ENCODE results near the gene SSR3.

- TF ChIP-seq, protein P1, sequence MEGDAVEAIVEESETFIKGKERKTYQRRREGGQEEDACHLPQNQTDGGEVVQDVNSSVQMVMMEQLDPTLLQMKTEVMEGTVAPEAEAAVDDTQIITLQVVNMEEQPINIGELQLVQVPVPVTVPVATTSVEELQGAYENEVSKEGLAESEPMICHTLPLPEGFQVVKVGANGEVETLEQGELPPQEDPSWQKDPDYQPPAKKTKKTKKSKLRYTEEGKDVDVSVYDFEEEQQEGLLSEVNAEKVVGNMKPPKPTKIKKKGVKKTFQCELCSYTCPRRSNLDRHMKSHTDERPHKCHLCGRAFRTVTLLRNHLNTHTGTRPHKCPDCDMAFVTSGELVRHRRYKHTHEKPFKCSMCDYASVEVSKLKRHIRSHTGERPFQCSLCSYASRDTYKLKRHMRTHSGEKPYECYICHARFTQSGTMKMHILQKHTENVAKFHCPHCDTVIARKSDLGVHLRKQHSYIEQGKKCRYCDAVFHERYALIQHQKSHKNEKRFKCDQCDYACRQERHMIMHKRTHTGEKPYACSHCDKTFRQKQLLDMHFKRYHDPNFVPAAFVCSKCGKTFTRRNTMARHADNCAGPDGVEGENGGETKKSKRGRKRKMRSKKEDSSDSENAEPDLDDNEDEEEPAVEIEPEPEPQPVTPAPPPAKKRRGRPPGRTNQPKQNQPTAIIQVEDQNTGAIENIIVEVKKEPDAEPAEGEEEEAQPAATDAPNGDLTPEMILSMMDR (conservative IDR thresholded peaks at IDR 0.05 in 1 of 2, IDR thresholded peaks at IDR 0.05 in 1 of 2; ENCODE audit: extremely low read depth in 1 of 2, insufficient read depth in 1 of 2, low read depth in 1 of 2, low read length in 2 of 2) = no peak
- no peak for TF ChIP-seq EZH2 (IDR thresholded peaks at IDR 0.05; ENCODE audit: borderline replicate concordance, low read length)
Measured at GRCh38 chr3:156603379-156604017, 48.6 kb upstream of the SSR3 start.
